OCI-LY7 (cell line): Measurements from ENCODE around the gene ZNRF1.

Experiments used
- CTCF ChIP-seq: fragments of 200-600 bp; sonication (generic); conservative IDR thresholded peaks from 2 replicates; pipeline ENCODE4 v1.5.1; 2014; ENCODE audit warnings: mild to moderate bottlenecking, antibody characterized with exemption, low read length, moderate library complexity, mixed read lengths
- EZH2phosphoT487 ChIP-seq: fragments of 200-600 bp; sonication (generic); IDR thresholded peaks from 2 replicates; pipeline ENCODE4 v1.6.1; 2018; ENCODE audit warnings: low read depth, borderline replicate concordance, mild to moderate bottlenecking, mixed run types, antibody characterized with exemption, low read length, moderate library complexity, mixed read lengths

GRCh38 chr16:75100603-75100990 is 101.8 kb downstream of the ZNRF1 start:
- TF ChIP-seq CTCF (no peak), EZH2phosphoT487 (no peak)
